HG03045 (cell line): ENCODE measurements around the gene KCNMA1.

Source experiments
- ATAC-seq: cut with Tn5 transposase; IDR thresholded peaks from one replicate; pipeline ENCODE4 v1.9.1; 2021; ENCODE audit warnings: mild to moderate bottlenecking, moderate library complexity; ENCODE audit not compliant: unreplicated experiment

Gene KCNMA1

DNA sequence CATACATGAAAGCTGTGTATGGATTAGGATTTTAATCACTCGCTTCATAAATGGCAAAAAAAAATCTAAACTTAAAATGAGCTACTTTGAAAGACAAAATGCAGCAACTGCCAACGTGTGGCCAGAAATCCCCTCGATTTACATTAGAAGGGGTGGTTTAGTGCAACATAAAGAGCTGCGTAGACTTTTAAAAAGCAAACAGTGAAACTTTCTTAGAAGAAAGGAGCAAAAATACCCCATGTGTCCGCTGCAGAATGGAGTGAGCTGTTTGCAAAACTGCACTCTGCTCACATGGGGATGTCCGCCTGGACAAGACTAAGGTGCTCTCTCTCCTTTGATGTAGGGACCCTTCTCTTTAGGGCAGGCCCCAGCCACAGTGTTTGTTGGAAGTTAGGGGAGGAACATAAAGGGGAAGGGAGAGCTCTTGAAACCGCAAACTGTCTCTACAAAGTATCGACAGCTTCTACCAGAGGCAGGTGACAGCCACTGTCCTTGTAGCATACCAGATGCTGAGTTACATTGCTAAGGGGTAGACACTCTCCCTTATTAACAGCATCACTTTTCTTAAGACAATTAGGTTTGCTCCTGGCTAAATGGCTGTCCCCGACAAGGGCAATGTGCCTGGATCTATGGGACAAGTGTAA is 528.1 kb downstream of the KCNMA1 start:
- no peak for ATAC-seq

DNA sequence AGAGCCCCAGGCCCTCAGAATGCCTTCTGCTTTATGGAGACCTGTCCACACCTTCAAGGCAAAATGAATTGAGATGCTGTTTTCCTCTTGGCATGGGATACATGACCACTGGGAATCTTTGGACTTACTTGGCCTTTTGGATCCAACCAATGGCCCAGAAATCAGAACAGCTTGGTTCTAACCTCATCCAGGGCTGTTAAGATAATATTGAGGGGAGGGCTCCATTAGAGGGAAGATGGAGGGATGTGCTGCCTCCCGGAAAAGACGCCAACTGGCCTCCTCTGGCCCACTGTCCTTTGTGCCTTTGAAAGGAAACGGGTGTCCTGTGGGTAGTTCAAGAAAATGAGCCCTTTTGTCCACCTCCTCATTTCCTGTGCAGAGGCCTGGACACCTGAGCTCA is 530.9 kb downstream of the KCNMA1 start:
- ATAC-seq, result no peak

DNA sequence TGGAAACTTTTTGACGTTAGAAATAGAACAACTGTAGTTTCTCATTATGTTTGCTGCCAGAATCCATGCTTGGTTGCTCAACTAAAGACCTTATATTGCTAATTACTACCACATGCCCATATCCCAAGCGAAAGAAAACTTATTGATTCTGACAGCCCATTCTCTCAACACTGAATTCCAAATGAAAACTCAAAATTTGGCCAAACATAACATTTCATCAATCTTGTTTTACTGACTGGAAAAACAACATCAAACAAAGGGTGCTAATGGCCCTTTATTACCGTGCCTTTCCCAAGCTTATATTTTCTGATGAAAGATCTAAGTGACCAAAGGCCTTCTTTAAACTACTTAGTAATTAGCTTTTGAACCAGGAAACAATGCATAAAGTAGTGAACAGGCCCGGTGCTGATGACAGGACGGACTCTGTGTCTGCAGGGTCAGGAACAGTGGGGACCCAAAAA is 531.8 kb downstream of the KCNMA1 start:
- no peak for ATAC-seq

DNA sequence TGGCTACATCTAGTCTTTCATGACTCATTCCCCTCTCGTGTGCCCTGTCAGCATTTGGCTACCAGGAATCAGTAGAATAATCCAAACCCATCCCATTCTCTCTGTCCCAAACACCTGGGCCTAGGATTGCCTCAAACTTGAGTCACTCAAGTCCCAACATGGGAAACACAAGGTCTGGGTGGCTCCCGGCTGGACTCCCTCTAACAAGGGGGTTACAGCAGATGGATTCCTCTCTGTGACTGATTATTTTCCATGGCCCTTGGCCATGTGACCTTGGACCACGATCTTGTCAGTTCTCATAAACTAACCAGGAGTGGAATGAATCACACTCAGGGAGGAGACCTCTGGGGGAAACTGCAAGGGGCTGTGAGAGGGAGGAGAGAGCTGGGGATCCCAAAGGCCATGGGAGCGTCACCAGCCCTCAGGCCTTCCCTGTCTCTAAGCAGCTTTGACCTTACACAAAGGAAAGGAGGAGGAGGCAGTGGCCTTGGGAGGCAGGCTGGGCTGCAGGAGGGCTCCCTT is 533.1 kb downstream of the KCNMA1 start:
- ATAC-seq, result no peak

DNA sequence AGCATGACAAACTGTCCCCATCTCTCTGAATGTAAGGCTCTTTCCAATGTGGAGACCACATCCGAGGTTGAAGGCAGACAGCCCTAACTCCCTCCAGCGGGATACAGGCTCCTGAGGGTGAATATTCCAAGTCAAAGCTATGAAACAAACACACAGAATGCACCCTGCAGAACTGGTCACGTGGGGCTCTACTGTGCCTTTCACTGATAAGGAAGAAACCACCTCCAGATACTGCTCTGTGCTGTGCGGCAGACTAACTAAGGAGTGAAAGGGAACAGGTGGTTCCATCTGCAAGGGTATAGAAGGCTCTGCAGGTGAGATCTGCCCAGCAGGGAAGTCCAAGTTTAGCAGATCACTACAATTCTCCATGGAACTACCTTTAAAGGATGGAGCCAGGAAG is 534.4 kb downstream of the KCNMA1 start:
- no peak for ATAC-seq

DNA sequence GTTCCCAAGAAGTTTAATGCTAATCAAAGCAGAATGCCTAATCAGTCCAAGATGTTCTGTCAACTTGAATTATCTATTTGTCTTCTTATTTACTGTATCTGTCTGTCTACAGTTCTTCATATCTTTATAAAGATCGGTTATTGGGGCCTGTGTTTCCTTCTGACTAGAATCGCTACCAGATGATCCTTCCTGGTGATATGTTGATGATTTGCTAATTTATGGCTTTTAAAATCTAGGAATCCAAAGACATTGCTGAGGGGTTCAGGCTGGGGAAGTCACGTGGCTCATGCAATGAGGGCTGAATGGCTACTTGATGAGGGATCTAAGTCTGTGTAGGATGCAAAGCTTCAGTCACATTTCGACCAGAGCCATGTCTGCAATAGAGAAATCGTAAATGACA is 536.3 kb downstream of the KCNMA1 start:
- no peak for ATAC-seq

DNA sequence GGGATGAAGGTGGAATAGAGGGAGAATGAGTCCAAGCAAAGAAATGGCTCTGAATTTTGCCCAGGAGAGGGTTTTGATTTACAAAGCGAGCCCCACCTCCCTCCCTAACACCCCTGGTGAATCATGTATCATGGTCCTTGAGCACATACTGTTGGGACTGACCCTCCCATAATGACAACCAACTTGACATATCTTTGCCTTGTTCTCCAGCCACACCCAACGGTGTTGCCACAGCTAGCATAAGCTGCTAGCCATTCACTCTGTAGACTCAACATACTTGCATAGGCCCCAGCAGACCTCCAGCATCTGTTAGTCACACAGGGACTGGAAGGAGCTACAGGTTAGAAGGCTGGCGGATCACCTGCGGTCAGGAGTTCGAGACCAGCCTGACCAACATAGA is 538.5 kb downstream of the KCNMA1 start:
- ATAC-seq, result no peak

DNA sequence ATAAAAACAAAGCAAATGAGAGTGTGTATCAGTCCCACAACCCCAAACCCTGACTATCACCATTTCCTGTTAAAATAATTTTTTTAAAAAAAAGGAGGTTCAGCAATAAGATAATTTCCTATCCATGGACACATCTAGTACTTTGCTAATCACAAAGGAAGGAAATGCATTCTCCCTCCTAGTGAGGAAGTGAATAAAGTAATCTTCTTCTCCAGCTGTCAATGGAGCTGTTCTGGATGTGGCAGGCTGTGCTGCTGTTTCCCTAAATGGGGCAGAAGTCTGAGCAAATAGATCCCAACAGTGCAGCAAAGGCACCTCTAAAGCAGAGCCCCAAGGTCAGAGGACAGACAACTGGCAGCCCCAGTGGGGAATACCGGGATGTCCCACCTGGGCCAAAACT is 540.0 kb downstream of the KCNMA1 start:
- ATAC-seq, result no peak

DNA sequence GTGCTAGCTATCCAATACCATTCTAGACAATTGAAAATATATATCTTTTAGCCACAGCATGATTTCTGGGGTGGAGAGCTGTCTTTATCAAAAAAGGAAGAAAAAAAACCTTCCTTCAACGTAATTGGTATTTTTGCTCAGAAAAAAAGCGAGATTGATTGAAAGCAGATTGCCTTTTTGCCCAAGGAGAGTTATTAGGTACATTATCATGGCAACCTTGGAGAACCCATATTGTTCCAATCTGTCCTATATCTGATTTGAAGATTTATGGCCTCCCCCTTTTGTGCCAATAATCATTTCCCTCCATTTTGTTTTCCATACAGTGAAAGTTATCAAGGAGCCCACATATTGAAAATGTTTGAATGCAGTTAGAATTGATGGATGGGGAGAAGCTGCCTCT is 544.5 kb downstream of the KCNMA1 start:
- ATAC-seq, result no peak

DNA sequence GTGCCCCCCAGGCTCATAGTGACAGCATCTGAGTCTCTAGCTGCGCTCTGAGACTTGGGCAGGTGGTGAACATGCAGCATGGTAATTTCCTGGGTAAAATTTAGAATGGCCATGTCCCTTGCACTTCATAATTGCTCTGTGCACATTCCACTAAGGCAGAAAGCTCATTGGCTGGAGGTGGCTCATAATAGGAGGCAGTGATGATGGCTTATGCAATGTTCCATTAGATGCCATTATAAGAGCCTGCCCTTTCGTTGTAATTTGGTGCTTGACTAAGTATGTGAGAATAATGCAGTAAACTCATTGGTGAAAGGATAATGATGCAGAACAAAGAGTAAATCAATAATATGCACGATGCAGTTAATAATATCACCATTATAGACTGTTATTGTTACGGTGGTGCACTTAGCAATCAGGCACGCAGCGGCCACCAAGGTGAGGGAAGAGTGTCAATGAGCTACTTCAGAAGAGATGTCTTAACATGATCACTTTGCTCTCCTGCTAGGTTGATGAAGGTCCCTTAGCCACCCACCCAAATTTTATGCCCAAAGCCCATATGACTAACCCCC is 545.9 kb downstream of the KCNMA1 start:
- ATAC-seq, result no peak

DNA sequence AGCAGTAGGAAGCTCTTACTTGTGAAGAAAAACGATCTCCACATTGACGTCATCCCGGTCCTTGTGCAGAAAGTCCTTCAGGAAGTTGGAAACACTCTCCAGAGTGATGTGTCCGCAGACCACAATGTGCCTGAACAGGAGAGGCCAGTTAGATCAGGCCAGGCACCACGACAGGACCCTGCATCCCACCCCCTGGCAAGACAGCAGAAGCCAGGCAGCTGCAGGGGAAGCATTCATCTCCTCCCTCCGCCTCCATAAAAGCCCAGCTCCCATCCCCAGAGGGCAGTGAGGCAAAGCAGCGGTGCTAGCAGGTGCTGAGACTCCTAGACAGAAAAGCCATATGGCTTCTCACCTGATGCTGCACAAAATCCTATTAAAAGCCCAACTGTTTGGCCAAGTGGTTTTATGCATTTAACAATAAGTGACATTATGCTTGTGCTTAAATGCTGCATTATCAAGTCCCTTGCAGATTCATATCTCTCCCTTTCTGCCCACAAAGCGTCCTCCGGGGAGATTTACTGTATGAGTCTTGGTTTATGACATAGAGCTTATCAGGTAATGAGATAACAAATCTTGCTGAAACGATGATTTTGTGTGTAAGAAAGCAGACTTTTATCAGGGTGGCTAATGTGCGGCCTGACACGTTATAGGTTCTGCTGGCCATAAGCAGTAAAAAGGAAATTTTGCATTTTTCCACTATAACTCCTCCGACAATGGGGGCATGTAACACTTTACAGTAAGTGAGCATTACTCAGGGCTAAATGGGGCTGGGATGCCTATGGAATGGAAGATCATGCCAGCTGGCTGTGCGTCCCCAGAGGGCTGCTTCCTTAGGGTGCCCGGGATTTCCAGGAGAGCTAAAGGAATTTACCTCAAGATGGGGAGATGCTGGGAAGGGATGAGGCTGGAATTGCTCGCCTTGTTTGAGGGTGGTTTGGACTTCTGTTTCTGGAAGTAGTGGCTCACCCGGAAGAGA is 546.9 kb downstream of the KCNMA1 start:
- no peak for ATAC-seq

DNA sequence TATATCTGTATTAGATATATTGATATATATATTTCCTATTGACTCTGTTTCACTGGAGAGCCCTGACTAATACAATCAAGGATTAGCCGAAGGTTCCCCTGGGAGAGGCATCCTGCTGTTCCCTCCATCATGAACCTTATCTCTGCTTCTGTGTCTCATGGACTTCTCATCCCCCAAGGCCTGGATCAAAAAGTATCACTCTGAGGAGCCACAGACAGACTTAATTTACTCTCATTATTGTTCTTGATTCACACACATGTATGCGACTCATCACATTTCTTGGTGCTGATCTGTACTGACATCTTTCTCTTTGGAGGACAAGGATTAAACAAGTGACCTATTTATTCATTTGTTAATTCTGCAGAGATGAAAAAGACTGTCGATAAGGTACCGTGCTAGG is 550.2 kb downstream of the KCNMA1 start:
- ATAC-seq, result no peak

DNA sequence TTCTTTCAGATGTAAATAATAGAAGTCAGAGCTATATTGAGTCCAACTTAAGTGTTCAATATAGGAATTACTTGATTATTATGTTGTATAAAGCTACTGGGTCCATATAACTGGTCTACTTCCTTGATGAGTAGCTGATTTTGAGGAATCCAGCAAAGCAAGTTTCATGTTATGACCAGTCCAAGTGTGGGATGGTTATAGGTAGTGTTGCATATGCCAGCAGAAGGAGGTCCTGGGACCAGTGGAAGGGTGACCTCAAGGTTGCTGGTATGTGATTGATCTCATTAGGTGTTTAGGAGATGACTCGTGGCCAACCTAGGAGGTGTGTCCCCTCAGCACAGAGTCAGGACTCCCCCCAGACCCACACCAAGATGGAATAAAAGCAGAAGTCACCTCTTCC is 551.5 kb downstream of the KCNMA1 start:
- ATAC-seq, result no peak

DNA sequence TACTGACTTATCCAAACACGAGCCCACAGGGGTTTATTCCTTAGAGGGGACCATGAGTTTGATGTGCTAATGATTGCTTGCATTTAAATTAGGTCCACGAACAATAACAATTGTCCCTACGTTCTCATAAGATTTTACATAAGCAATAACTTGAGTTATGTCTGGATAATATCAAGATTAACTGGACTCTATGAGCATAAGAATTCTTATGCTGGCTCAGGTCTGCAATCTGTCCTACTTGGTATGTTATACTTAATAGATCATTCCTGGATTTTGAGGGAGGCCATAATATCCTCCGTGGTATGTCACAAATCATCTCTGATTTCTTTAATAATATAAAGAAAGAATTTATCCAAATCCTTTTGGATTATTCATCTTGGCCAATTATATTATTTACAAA is 552.3 kb downstream of the KCNMA1 start:
- ATAC-seq, result no peak

DNA sequence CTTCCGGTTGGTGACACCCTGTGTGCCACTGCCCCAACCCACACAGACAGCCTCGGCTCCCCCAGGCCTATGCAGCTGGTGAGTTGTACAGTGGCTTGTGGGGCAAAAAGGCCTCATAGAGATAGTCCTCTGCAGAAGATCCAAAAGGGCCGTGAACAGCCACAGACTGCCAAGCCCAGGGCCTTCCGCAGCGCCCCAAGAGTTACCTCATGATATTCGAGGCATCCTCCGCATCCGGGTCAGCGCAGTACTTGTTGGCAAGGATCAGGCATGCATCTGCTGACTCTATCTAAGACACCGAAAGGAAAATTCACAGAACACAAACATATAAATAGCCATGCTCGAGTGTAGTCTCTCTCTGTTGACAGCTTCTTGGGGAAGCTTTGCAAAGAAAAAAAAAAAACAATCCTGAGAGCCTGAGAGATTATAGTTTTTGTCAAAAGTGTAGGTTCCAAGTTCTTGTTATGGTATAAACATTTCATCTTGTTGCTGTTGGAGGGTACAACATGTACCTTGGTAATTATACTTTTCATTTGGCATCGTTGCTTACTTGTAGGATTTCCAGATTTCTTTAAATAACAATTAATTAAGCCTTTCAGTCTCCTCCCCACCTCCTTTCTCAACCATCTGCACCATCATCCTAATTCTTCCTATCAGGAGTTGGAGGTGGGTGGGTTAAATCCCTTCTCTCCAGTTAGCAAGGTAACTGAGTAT is 553.0 kb downstream of the KCNMA1 start:
- ATAC-seq, result no peak

DNA sequence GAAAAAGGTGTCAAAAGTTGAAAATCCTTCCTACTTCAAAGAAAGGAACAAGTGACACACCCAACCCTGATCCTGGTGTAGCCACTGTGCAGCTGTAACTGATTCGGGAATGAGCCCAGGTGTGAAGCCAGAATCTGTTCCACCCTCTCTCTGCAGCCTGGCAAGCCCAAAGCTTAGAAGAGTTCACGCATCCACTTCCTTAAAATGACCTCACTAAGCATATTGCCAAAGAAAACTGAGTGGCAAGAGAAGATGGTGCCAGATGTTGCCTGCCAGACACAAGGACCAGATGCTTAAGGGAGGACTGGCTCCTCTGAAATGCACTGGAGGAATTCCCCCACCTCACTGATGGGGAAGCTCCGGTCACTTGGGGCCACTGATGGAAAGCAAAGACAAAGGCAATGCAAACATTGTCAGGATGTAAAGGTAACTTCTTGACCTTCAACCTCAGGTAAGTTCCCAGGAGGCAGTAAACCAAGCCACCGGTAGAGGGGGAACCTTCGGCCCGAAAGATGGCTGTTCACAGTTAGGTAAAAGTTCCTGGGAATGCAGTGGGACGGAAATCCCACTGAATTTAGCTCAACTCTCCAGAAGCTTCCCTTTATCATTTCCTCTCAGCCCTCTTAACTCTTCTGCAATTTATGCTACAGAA is 554.9 kb downstream of the KCNMA1 start:
- no peak for ATAC-seq

DNA sequence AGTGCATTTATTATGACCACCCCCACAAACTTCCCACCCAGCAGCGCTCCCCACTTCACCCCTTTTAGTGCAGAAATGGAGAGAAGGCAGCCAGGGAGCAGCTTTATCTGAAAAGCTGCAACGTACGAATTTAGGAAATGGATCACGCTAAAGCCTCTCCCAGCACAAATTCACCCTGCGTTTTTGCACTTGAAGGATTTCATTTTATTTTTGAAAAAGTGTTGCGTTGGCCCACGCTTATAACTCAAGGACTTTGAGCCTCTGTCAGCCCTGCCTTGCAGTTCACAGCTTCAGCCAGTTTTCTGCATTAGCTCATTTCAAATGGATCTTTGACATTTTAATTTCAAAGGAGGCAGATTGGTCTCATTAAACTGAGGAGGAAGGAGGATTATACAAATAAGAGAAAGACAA is 556.1 kb downstream of the KCNMA1 start:
- no peak for ATAC-seq

DNA sequence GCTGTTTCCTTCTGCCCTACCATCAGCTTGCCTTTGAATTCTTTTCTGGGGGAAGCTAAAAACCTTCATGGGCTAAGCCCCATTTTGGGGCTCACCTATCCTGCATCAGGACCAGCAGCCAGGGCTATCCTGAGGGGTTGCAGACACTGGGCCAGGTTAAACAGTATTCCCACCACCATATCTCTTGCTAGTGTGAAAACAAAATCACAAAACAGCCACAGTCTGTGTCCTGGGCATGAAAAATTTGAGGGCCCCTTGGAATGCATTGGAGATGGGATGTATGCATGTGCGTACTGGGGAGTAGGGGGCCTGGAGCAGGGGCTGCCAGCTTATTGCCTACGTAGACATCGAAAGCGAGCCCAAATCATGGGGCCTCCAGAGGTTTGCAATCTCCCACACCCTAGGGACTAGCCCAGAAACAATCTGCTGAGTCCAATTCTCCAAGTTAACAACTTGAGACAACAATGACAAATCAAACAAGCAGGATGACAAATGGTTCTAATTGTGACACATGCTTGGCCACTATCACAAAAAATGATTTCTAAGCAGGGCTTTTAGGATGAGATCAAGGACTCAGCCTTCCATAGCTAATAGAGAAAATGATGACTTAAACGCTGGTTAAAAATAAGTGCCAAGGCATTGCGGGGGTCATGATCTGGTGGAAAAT is 557.1 kb downstream of the KCNMA1 start:
- no peak for ATAC-seq

DNA sequence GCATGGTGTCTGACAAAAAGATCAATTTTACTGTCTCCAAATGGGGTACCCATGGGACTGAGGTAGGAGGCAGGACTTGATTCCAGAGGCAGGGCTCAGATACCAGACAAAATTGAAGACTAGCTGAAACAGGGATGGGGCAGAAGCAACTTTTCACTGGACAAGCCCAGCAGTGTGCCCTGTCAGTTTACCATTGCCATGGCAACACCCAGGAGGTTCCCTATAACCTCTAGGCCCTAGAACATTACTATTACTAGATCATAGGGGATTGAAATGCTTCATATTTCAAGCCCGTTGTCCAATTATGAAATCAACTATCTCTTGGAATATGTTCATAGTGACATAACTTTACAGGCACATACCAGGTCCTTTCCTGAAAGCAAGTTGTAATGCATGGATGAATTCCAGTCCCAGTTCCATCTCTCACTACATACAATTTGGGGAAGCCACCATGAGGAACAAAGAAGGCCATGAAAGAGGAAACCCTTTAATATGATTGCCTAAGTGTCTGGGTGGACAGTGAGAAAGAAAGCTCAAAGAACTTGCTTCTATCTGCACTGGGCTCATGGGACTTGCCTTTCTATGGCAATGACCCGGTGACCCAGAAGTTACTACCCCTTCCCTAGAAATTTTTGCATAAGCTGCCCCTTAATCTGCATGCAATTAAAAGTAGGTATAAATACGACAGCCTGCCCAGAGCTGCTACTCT is 557.9 kb downstream of the KCNMA1 start:
- ATAC-seq, result no peak
